GM23338 (cell line): ENCODE measurements around the gene CDH4.

Experiments
- CREB1 ChIP-seq: fragments of 250-450 bp; sonication (Bioruptor Pico); IDR thresholded peaks from 2 replicates; pipeline ENCODE4 v1.5.0; 2020; ENCODE audit warnings: low read depth, mild to moderate bottlenecking, moderate library complexity
- CTCF ChIP-seq, 2 experiments: fragments of 200-600 bp in 1 of 2; sonication (generic) in 1 of 2; conservative IDR thresholded peaks; 2 replicates each; pipeline versions ENCODE4 v1.5.1 to v1.6.1; 2016 to 2017; ENCODE audit warnings: antibody characterized with exemption in 2 of 2, low read depth in 2 of 2, mild to moderate bottlenecking in 2 of 2, moderate library complexity in 1 of 2
- ETS1 ChIP-seq: IDR thresholded peaks from 2 replicates; pipeline ENCODE4 v1.6.1; 2016; ENCODE audit warnings: antibody characterized with exemption
- EZH2 ChIP-seq: fragments of 200-600 bp; sonication (generic); IDR thresholded peaks from one replicate; pipeline ENCODE4 v1.8.0; 2017; ENCODE audit warnings: antibody characterized with exemption, mild to moderate bottlenecking, low read depth; ENCODE audit not compliant: unreplicated experiment
- EZH2phosphoT487 ChIP-seq: fragments of 200-600 bp; sonication (generic); IDR thresholded peaks from one replicate; pipeline ENCODE4 v1.8.1; 2018; ENCODE audit warnings: antibody characterized with exemption; ENCODE audit not compliant: unreplicated experiment
- POLR2AphosphoS5 ChIP-seq: IDR thresholded peaks from 2 replicates; pipeline ENCODE4 v1.6.1; 2016; ENCODE audit warnings: antibody characterized with exemption, low read depth
- REST ChIP-seq: IDR thresholded peaks from one replicate; pipeline ENCODE4 v1.6.1; 2018; ENCODE audit warnings: antibody characterized with exemption; ENCODE audit not compliant: unreplicated experiment

- TF ChIP-seq CTCF (conservative IDR thresholded peaks at IDR 0.05; ENCODE audit: low read depth in 2 of 2) (no peak), EZH2 (no peak), ETS1 (no peak), EZH2phosphoT487 (no peak), CREB1 (no peak), POLR2AphosphoS5 (no peak), REST (no peak)
Observed at GRCh38 chr20:61895686-61896057, 643.6 kb downstream of the CDH4 start.
